IMR-90 (cell line): ENCODE measurements around the gene CUL9. TPM values are rescaled to one million over a fixed set of nuclear protein-coding genes. Genes with fewer than 3 reads are reported as not detected.

Source experiments
- ATAC-seq: fragments of 200-7000 bp; cut with Tn5 transposase; 2 replicates; pipeline ENCODE4 v1.9.1; 2020; ENCODE audit warnings: low read depth, mild to moderate bottlenecking, moderate library complexity
- BruUV-seq: library from RNA; stranded (reverse); fragments of 400-500 nt; replicated peaks from 2 replicates; lab custom pipeline; 2021; lab: Mats Ljungman, UMichigan
- CTCF ChIA-PET: fragments of 300-600 bp; formaldehyde crosslinking; extraction: SDS; loops from one replicate; lab custom pipeline; 2021; ENCODE audit warnings: antibody characterized with exemption; lab: Yijun Ruan, JAX
- POLR2A ChIA-PET: fragments of 300-600 bp; sonication (Branson Sonifier 250); formaldehyde crosslinking; loops from one replicate; lab custom pipeline; 2022; ENCODE audit warnings: antibody characterized with exemption; ENCODE audit not compliant: unreplicated experiment; lab: Charles Lee
- DNase-seq: peaks from one replicate; pipeline ENCODE4 v3.0.0; 2013
- H2AFZ ChIP-seq: replicated peaks from 2 replicates; pipeline ENCODE3; 2013; ENCODE audit warnings: low read length, mild to moderate bottlenecking; ENCODE audit not compliant: poor library complexity
- H2AK5ac ChIP-seq: 2 replicates; pipeline ENCODE4 v1.6.1; 2013; ENCODE audit warnings: low read depth, low read length, inconsistent platforms
- H2AK9ac ChIP-seq: replicated peaks from 2 replicates; pipeline ENCODE3; 2013; ENCODE audit warnings: mild to moderate bottlenecking, low read depth, low read length, moderate library complexity; ENCODE audit not compliant: poor library complexity
- H2BK120ac ChIP-seq: 2 replicates; pipeline ENCODE4 v1.6.1; 2013; ENCODE audit warnings: low read depth, low read length, inconsistent platforms
- H2BK15ac ChIP-seq: 3 replicates; pipeline ENCODE4 v1.6.1; 2013; ENCODE audit warnings: low read depth, low read length, inconsistent platforms
- H2BK20ac ChIP-seq: 2 replicates; pipeline ENCODE4 v1.6.1; 2013; ENCODE audit warnings: low read depth, mild to moderate bottlenecking, inconsistent platforms, low read length, moderate library complexity
- H2BK5ac ChIP-seq: 2 replicates; pipeline ENCODE4 v1.6.1; 2013; ENCODE audit warnings: mild to moderate bottlenecking, low read depth, low read length, inconsistent platforms; ENCODE audit not compliant: poor library complexity, severe bottlenecking
- H3K14ac ChIP-seq: replicated peaks from 2 replicates; pipeline ENCODE4 v1.6.1; 2013; ENCODE audit warnings: low read depth, low read length, inconsistent platforms
- H3K18ac ChIP-seq: 2 replicates; pipeline ENCODE4 v1.6.1; 2013; ENCODE audit warnings: low read depth, low read length, control low read depth
- H3K23ac ChIP-seq: 2 replicates; pipeline ENCODE4 v1.6.1; 2013; ENCODE audit warnings: low read depth, low read length, inconsistent platforms
- H3K27ac ChIP-seq: 2 replicates; pipeline ENCODE4 v1.5.1; 2013; ENCODE audit warnings: mild to moderate bottlenecking, control low read depth, low read length; ENCODE audit not compliant: insufficient read depth
- H3K27me3 ChIP-seq: 2 replicates; pipeline ENCODE4 v1.6.1; 2013; ENCODE audit warnings: low read length; ENCODE audit not compliant: control insufficient read depth, insufficient read depth
- H3K36me3 ChIP-seq: 2 replicates; pipeline ENCODE4 v1.6.1; 2013; ENCODE audit warnings: low read length, mixed read lengths; ENCODE audit not compliant: control insufficient read depth, insufficient read depth
- H3K4ac ChIP-seq: 2 replicates; pipeline ENCODE4 v1.6.1; 2013; ENCODE audit warnings: low read depth, low read length, inconsistent platforms
- H3K4me1 ChIP-seq: 2 replicates; pipeline ENCODE4 v1.6.1; 2013; ENCODE audit warnings: low read length, mixed read lengths; ENCODE audit not compliant: control insufficient read depth, insufficient read depth
- H3K4me2 ChIP-seq: 2 replicates; pipeline ENCODE4 v1.6.1; 2013; ENCODE audit warnings: low read depth, mild to moderate bottlenecking, control low read depth, low read length, moderate library complexity
- H3K4me3 ChIP-seq: 2 replicates; pipeline ENCODE4 v1.5.1; 2013; ENCODE audit warnings: low read depth, mild to moderate bottlenecking, control low read depth, low read length, moderate library complexity; ENCODE audit not compliant: insufficient read depth
- H3K56ac ChIP-seq: 2 replicates; pipeline ENCODE4 v1.6.1; 2013; ENCODE audit warnings: low read length, inconsistent platforms; ENCODE audit not compliant: insufficient read depth; ENCODE audit errors: extremely low read depth
- H3K79me1 ChIP-seq, 2 experiments: 2 replicates each; pipeline ENCODE4 v1.6.1; 2013; ENCODE audit warnings: low read length in 2 of 2, inconsistent platforms in 1 of 2, low read depth in 1 of 2
- H3K9ac ChIP-seq: 2 replicates; pipeline ENCODE4 v1.6.1; 2013; ENCODE audit warnings: low read depth, low read length, control low read depth
- H3K9me1 ChIP-seq: 2 replicates; pipeline ENCODE4 v1.6.1; 2013; ENCODE audit warnings: low read length, inconsistent platforms; ENCODE audit not compliant: insufficient read depth
- H3K9me3 ChIP-seq: 2 replicates; pipeline ENCODE4 v1.6.1; 2013; ENCODE audit warnings: low read length; ENCODE audit not compliant: control insufficient read depth, insufficient read depth
- H4K20me1 ChIP-seq: 2 replicates; pipeline ENCODE4 v1.6.1; 2013; ENCODE audit warnings: low read length, inconsistent platforms; ENCODE audit not compliant: insufficient read depth
- H4K5ac ChIP-seq: 2 replicates; pipeline ENCODE4 v1.6.1; 2013; ENCODE audit warnings: mild to moderate bottlenecking, low read depth, low read length, control low read depth
- H4K8ac ChIP-seq, 2 experiments: 2 replicates each; pipeline ENCODE4 v1.6.1; 2013; ENCODE audit warnings: low read depth in 2 of 2, low read length in 2 of 2, control low read depth in 1 of 2, inconsistent platforms in 1 of 2
- H4K91ac ChIP-seq: 2 replicates; pipeline ENCODE4 v1.6.1; 2013; ENCODE audit warnings: low read depth, low read length, inconsistent platforms; ENCODE audit not compliant: insufficient read depth
- CHD1 ChIP-seq: IDR thresholded peaks from 2 replicates; pipeline ENCODE4 v1.6.1; 2012; ENCODE audit warnings: low read depth, low read length, improper control_type of control experiment
- ELK1 ChIP-seq: fragments of 150-350 bp; IDR thresholded peaks from 2 replicates; pipeline ENCODE4 v1.6.1; 2016; ENCODE audit warnings: low read depth, mild to moderate bottlenecking, low read length, moderate library complexity, borderline replicate concordance
- MAFK ChIP-seq: IDR thresholded peaks from 2 replicates; pipeline ENCODE4 v1.6.1; 2012; ENCODE audit warnings: low read depth, low read length, improper control_type of control experiment
- WGBS, 2 experiments: methylation state at CpG; one replicate each; pipeline versions ENCODE4 v1.1.5 to v1.1.7; 2013; ENCODE audit warnings: missing lambda C conversion rate in 2 of 2; ENCODE audit not compliant: insufficient read length in 1 of 2; ENCODE audit errors: extremely low coverage in 2 of 2; 5-methylcytosine and 5-hydroxymethylcytosine counted together
- dilution Hi-C: fragments of 300-500 bp; cut with HindIII; formaldehyde crosslinking; loops from one replicate; pipeline ENCODE4 v1.14.3; 2018; ENCODE audit warnings: low sequenced_read_pairs; ENCODE audit not compliant: unreplicated experiment
- in situ Hi-C: fragments of 300-500 bp; cut with MboI; formaldehyde crosslinking; loops from 3 replicates; pipeline ENCODE4 v1.14.3; 2019; ENCODE audit warnings: low sequenced_read_pairs, inconsistent platforms, mixed read lengths
- intact Hi-C: fragments of 100-400 bp; cut with micrococcal nuclease; formaldehyde crosslinking; loops from 2 replicates; pipeline ENCODE4 v1.10.0; 2022
- polyA plus RNA-seq, 3 experiments: library from polyadenylated mRNA; depleted of rRNA; stranded (reverse); fragments of >200 nt; gene quantifications; 2 replicates each; pipeline ENCODE4 v1.2.3, GENCODE V29; 2012; ENCODE audit warnings: low replicate concordance in 1 of 3
- total RNA-seq: library from RNA; depleted of rRNA; stranded (reverse); fragments of >200 nt; gene quantifications from 2 replicates; pipeline ENCODE4 v1.2.3, GENCODE V29; 2012

CUL9 gene
- total and polyA plus RNA-seq, 2 of the 4 experiments (the other 2 are of a cell fraction), result 7.7 to 19.5 TPM

DNA sequence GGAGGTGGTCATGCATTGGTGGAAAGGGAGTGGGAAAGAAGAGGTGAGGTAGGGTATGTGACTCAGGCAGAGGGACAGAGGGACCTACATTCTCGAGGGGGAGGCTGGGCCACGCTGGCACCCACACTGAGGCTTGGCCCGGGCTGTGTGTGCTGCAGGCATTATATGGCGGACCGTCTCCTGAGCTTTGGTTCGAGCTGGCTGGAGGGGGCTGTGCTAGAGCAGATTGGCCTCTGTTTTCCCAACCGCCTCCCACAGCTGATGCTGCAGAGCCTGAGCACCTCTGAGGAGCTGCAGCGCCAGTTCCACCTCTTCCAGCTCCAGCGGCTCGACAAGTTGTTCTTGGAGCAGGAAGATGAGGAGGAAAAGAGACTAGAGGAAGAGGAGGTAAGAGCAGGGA is 23.9 kb downstream of the CUL9 start:
- H4K5ac ChIP-seq, result no peak overlapping the region
- H2AK9ac ChIP-seq, result no peak overlapping the region
- H2BK15ac ChIP-seq, result no peak overlapping the region
- H3K36me3 ChIP-seq, result peaks cover 24% of the 10 kb centered on the region
- dilution Hi-C loops, result no loop called here
- no peaks in the 10 kb centered on the region; the same call in 1 of the 2 replicates for H3K9me3 ChIP-seq
- in situ Hi-C loops, result no loop called here
- no peak for DNase-seq
- no peak overlapping the region for H3K18ac ChIP-seq
- H3K4me2 ChIP-seq, result no peak overlapping the region
- WGBS, 2 experiments, result no CpG with 5 or more reads among the region's 10 CpGs
- ATAC-seq, result no peak
- no peak overlapping the region for H3K9ac ChIP-seq
- H3K4me3 ChIP-seq, result no peak overlapping the region
- H2AK5ac ChIP-seq, result no peak overlapping the region
- no peak overlapping the region for H3K27ac ChIP-seq
- H3K79me1 ChIP-seq, result no peaks in the 10 kb centered on the region
- no peak overlapping the region for H4K8ac ChIP-seq
- no peaks in the 10 kb centered on the region for H4K20me1 ChIP-seq
- CTCF ChIA-PET, result no interaction called here
- no peak overlapping the region for H2BK5ac ChIP-seq
- no peak overlapping the region for H3K4ac ChIP-seq
- no peak overlapping the region for H2AFZ ChIP-seq
- H3K27me3 ChIP-seq, result no peaks in the 10 kb centered on the region
- no peak for TF ChIP-seq CHD1
- no peak for TF ChIP-seq ELK1
- TF ChIP-seq MAFK, result no peak
- H3K14ac ChIP-seq, result no peak overlapping the region
- H3K4me1 ChIP-seq, result no peaks in the 10 kb centered on the region
- H3K23ac ChIP-seq, result no peak overlapping the region
- intact Hi-C loops, result no loop called here
- H3K56ac ChIP-seq, result no peak overlapping the region
- no peak overlapping the region for H2BK120ac ChIP-seq
- BruUV-seq, result no TSS peak
- H4K91ac ChIP-seq, result no peak overlapping the region
- POLR2A ChIA-PET, result no interaction called here
- H2BK20ac ChIP-seq, result no peak overlapping the region
- H3K9me1 ChIP-seq, result no peaks in the 10 kb centered on the region; the same call in 1 of the 2 replicates
